ENCODE results near the gene PRDX3.

GRCh38 chr10:119174109-119174508 is 4.5 kb downstream of the PRDX3 start:
- no peak for TF ChIP-seq TOX (CRISPR knock-in tag; IDR thresholded peaks at IDR 0.05; ENCODE audit: borderline replicate concordance)
- TF ChIP-seq ESRRG (CRISPR knock-in tag; IDR thresholded peaks at IDR 0.05) = no peak
- no peak for TF ChIP-seq ZNF70 (CRISPR knock-in tag; IDR thresholded peaks at IDR 0.05)
- TF ChIP-seq PATZ1 (CRISPR knock-in tag; IDR thresholded peaks at IDR 0.05; ENCODE audit: borderline replicate concordance) = no peak
- TF ChIP-seq GLIS3 (CRISPR knock-in tag; IDR thresholded peaks at IDR 0.05) = no peak
- TF ChIP-seq CSDC2 (CRISPR knock-in tag; IDR thresholded peaks at IDR 0.05) = no peak
- TF ChIP-seq POU6F1 (CRISPR knock-in tag; IDR thresholded peaks at IDR 0.05; ENCODE audit: borderline replicate concordance, low read depth) = no peak
- no peak for TF ChIP-seq TCF4 (CRISPR knock-in tag; IDR thresholded peaks at IDR 0.05; ENCODE audit: borderline replicate concordance)
- no peak for TF ChIP-seq RARB (CRISPR knock-in tag; IDR thresholded peaks at IDR 0.05)
- no peak for TF ChIP-seq BACH2 (CRISPR knock-in tag; IDR thresholded peaks at IDR 0.05; ENCODE audit: borderline replicate concordance)
- no peak for TF ChIP-seq SNAI2 (CRISPR knock-in tag; IDR thresholded peaks at IDR 0.05)
- no peak for TF ChIP-seq ZFP30 (CRISPR knock-in tag; IDR thresholded peaks at IDR 0.05)
- no peak for TF ChIP-seq PPARA (CRISPR knock-in tag; IDR thresholded peaks at IDR 0.05; ENCODE audit: borderline replicate concordance)

Measured in SK-N-SH treated with all-trans-retinoic acid at 6 μM for 48 hours (cell line).